Measurements from ENCODE around the gene RAPGEF2. TPM values are rescaled to one million over a fixed set of nuclear protein-coding genes. Genes with fewer than 3 reads are reported as not detected.
A peak's percentile ranks its signal among the peaks of the same experiment; 100 is the strongest.

RAPGEF2 gene
- total and polyA plus RNA-seq, 9 of the 15 experiments (the other 6 are each of a cell fraction or from before 2014, with no cell fraction given) = 3.1 to 32.6 (median 23.1) TPM

GRCh38 chr4:159103384-159103990 lies 608 bp downstream of the RAPGEF2 start (continued):
- TF ChIP-seq PCBP1 (IDR thresholded peaks at IDR 0.05; ENCODE audit: low read depth, low read length, poor library complexity, severe bottlenecking) (peak; percentile 31), REST (IDR thresholded peaks at IDR 0.05; ENCODE audit: borderline replicate concordance) (peak; percentile 38), REST (CRISPR knock-in tag; IDR thresholded peaks at IDR 0.05; ENCODE audit: low read depth) (no peak), CXXC5 (CRISPR knock-in tag; IDR thresholded peaks at IDR 0.05) (peak; percentile 33), FOXP1 (CRISPR knock-in tag; IDR thresholded peaks at IDR 0.05) (peak; percentile 43; the same call in 1 of the 2 replicates), ZNF263 (CRISPR knock-in tag; IDR thresholded peaks at IDR 0.05; ENCODE audit: borderline replicate concordance) (peak; percentile 35), UBTF (IDR thresholded peaks at IDR 0.05; ENCODE audit: borderline replicate concordance in 1 of 2, low read depth in 2 of 2, low read length in 2 of 2) (peak in 1 of 2 experiments; percentile 72; a peak in 3 of 4 replicates), HMGN3 (IDR thresholded peaks at IDR 0.05; ENCODE audit: borderline replicate concordance, extremely low read depth, insufficient read length, low read depth, low read length) (peak; percentile 81), DPF2 (IDR thresholded peaks at IDR 0.05) (no peak), ARID1B (IDR thresholded peaks at IDR 0.05) (no peak), CTCF (IDR thresholded peaks at IDR 0.05 in 2 of 3, conservative IDR thresholded peaks at IDR 0.05 in 1 of 3; ENCODE audit: insufficient read depth in 2 of 3, low read depth in 1 of 3, low read length in 3 of 3) (peak in 1 of 3 experiments; percentile 17; a peak in 1 of 6 replicates), GABPA (tag; conservative IDR thresholded peaks at IDR 0.05; ENCODE audit: low read depth) (0 out of 2 replicates have a peak, but pooled peaks have one; percentile 21), MEF2A (IDR thresholded peaks at IDR 0.05; ENCODE audit: control insufficient read depth, low read depth, low read length) (0 out of 2 replicates have a peak, but pooled peaks have one; percentile 20), RB1 (IDR thresholded peaks at IDR 0.05; ENCODE audit: low read depth) (peak; percentile 70; the same call in 1 of the 2 replicates)
